B cell (primary cell): Measurements from ENCODE around the gene CLK4.

ENCODE experiments used
- CTCF ChIP-seq: fragments of 200-600 bp; IDR thresholded peaks from one replicate; pipeline ENCODE4 v1.8.0; 2022; ENCODE audit warnings: antibody characterized with exemption, mild to moderate bottlenecking
- EZH2 ChIP-seq: IDR thresholded peaks from 2 replicates; pipeline ENCODE4 v1.6.1; 2012; ENCODE audit warnings: borderline replicate concordance, low read depth, mild to moderate bottlenecking, moderate library complexity, low read length; ENCODE audit not compliant: insufficient read depth, poor library complexity, severe bottlenecking

- TF ChIP-seq CTCF: no peak
- TF ChIP-seq EZH2: no peak
These were observed 63.2 kb downstream of the CLK4 start for GRCh38 chr5:178563621-178564020.
